HCT116 (cell line): Measurements from ENCODE around the gene TSPAN15.

ENCODE experiments used
- CEBPB ChIP-seq: IDR thresholded peaks from 2 replicates; pipeline ENCODE4 v1.6.1; 2012; ENCODE audit warnings: low read depth
- JUND ChIP-seq: IDR thresholded peaks from 2 replicates; pipeline ENCODE4 v1.6.1; 2012
- POLR2A ChIP-seq: IDR thresholded peaks from 2 replicates; pipeline ENCODE4 v1.7.0; 2011; ENCODE audit warnings: borderline replicate concordance; ENCODE audit not compliant: insufficient read depth, insufficient read length; ENCODE audit errors: extremely low read depth
- POLR2AphosphoS5 ChIP-seq: IDR thresholded peaks from 2 replicates; pipeline ENCODE4 v1.6.1; 2011; ENCODE audit warnings: mild to moderate bottlenecking, low read depth, low read length, moderate library complexity
- RAD21 ChIP-seq: IDR thresholded peaks from 2 replicates; pipeline ENCODE4 v1.6.1; 2012; ENCODE audit warnings: low read depth, mild to moderate bottlenecking
- ZNF274 ChIP-seq: fragments of 200-500 bp; sonication (Bioruptor generic); IDR thresholded peaks from 2 replicates; pipeline ENCODE4 v1.6.1; 2014; ENCODE audit warnings: mild to moderate bottlenecking, low read depth, low read length, inconsistent platforms
- TF ChIP-seq, protein P1 (sequence below), 3 experiments: fragments of 200-600 bp in 1 of 3; sonication (generic) in 1 of 3; IDR thresholded peaks in 2 of 3; conservative IDR thresholded peaks in 1 of 3; 2 replicates each; pipeline ENCODE4 v1.5.1; 2012 to 2017; ENCODE audit warnings: low read depth in 2 of 3, low read length in 2 of 3, antibody characterized with exemption in 1 of 3, borderline replicate concordance in 1 of 3, control low read depth in 1 of 3, mild to moderate bottlenecking in 1 of 3, mixed read lengths in 1 of 3, mixed run types in 1 of 3, moderate library complexity in 1 of 3; ENCODE audit not compliant: insufficient read depth in 1 of 3

DNA sequence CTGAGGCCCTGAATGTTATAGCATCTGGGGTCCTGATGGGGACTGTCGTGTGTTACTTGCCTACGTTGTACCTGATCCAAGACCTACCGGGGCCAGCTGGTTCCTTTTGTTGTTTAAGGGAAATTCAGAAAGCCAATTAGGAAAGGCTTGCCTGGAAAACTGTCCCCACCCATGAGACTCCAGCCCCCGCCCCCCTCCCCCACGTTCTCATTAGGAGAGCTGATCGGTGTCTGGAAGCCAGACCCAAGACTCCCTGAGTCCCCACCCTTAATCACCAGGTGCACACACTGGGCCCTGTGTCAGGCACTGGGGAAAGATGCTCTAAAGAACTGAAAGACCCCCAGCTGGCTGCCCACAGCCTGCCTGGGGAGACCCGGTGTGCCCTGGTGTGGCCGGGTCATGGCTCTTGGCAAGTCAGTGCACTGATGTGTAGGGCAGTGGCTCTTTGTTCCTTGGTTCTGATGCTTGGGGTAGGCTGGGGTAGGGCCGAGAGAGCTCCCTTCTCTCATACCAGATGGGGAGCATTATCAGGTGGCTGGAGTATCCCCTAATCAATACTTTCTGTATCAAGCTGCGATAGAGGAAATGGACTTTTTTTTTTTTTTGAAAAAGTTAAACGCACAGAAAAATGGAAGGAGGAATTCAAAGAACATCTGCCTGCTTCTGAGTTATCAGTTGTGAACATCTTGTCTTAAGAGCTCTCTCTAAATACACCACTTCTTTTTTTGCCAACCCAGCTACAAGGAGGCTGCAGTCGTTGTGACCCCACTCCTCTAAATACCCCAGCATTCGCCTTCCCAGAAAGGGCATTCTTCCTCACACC is 16.9 kb downstream of the TSPAN15 start:
- TF ChIP-seq, protein P1, sequence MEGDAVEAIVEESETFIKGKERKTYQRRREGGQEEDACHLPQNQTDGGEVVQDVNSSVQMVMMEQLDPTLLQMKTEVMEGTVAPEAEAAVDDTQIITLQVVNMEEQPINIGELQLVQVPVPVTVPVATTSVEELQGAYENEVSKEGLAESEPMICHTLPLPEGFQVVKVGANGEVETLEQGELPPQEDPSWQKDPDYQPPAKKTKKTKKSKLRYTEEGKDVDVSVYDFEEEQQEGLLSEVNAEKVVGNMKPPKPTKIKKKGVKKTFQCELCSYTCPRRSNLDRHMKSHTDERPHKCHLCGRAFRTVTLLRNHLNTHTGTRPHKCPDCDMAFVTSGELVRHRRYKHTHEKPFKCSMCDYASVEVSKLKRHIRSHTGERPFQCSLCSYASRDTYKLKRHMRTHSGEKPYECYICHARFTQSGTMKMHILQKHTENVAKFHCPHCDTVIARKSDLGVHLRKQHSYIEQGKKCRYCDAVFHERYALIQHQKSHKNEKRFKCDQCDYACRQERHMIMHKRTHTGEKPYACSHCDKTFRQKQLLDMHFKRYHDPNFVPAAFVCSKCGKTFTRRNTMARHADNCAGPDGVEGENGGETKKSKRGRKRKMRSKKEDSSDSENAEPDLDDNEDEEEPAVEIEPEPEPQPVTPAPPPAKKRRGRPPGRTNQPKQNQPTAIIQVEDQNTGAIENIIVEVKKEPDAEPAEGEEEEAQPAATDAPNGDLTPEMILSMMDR (IDR thresholded peaks at IDR 0.05 in 2 of 3, conservative IDR thresholded peaks at IDR 0.05 in 1 of 3; ENCODE audit: borderline replicate concordance in 1 of 3, insufficient read depth in 1 of 3, low read depth in 2 of 3, low read length in 2 of 3), result no peak
- TF ChIP-seq POLR2A, result no peak
- TF ChIP-seq CEBPB, result no peak
- TF ChIP-seq RAD21, result no peak
- no peak for TF ChIP-seq ZNF274
- TF ChIP-seq POLR2AphosphoS5, result no peak
- TF ChIP-seq JUND, result no peak
